ENCODE measurements around the gene SLC25A42. TPM values are rescaled to one million over a fixed set of nuclear protein-coding genes. Genes with fewer than 3 reads are reported as not detected.

Gene SLC25A42
- total RNA-seq, 1 experiment from 2014 or later, result 8.0 TPM

DNA sequence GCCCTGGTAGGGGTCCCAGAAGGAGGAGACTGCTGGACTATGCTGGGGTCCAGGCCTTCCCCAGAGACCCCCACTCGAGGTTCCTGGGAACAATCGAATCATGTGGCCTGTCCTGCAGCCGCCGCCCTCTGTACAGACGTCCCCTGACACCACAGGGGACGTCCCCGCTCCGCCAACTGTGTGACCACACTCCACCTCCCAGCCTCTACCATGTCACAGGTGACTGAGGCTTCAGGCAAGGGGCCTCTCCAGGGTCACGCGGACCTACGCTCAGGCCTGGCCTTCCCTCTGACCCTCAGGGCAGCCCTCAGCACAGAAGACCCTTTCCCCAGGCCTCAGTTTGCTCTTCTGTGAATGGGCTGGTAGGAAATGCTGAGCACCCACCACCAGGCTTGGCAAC is 87.6 kb downstream of the SLC25A42 start:
- no peak overlapping the region for H3K4me2 ChIP-seq (ENCODE audit: low read length)
- BruUV-seq (replicated peaks), result no TSS peak
- ChIA-PET CTCF (no interaction called here), POLR2A (ENCODE audit: unreplicated experiment) (no interaction called here)
- H2AFZ ChIP-seq (ENCODE audit: low read length), result no peak overlapping the region
- peaks cover 3% of the 10 kb centered on the region for H3K36me3 ChIP-seq (ENCODE audit: low read depth, low read length)
- no peaks in the 10 kb centered on the region for H3K79me2 ChIP-seq (ENCODE audit: low read length)
- H3K27me3 ChIP-seq (ENCODE audit: low read length), result no peaks in the 10 kb centered on the region
- intact Hi-C loops (cut with micrococcal nuclease), result no loop called here
- H3K9me3 ChIP-seq (ENCODE audit: low read length), result no peaks in the 10 kb centered on the region
- ATAC-seq (no peak), DNase-seq (no peak)
- H3K9ac ChIP-seq (ENCODE audit: low read length), result no peak overlapping the region
- TF ChIP-seq, protein P1, sequence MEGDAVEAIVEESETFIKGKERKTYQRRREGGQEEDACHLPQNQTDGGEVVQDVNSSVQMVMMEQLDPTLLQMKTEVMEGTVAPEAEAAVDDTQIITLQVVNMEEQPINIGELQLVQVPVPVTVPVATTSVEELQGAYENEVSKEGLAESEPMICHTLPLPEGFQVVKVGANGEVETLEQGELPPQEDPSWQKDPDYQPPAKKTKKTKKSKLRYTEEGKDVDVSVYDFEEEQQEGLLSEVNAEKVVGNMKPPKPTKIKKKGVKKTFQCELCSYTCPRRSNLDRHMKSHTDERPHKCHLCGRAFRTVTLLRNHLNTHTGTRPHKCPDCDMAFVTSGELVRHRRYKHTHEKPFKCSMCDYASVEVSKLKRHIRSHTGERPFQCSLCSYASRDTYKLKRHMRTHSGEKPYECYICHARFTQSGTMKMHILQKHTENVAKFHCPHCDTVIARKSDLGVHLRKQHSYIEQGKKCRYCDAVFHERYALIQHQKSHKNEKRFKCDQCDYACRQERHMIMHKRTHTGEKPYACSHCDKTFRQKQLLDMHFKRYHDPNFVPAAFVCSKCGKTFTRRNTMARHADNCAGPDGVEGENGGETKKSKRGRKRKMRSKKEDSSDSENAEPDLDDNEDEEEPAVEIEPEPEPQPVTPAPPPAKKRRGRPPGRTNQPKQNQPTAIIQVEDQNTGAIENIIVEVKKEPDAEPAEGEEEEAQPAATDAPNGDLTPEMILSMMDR (conservative IDR thresholded peaks at IDR 0.05; ENCODE audit: low read depth, low read length), result no peak
- H3K9me2 ChIP-seq (replicated peaks; ENCODE audit: low read length), result no peaks in the 10 kb centered on the region
- no peak overlapping the region for H3K27ac ChIP-seq (ENCODE audit: low read length)
- H3K4me3 ChIP-seq (ENCODE audit: low read length), result no peak overlapping the region
- no peaks in the 10 kb centered on the region for H3K4me1 ChIP-seq (ENCODE audit: insufficient read depth, low read length)
- H4K20me1 ChIP-seq (ENCODE audit: low read length), result no peaks in the 10 kb centered on the region
- no peaks in the 10 kb centered on the region for H3F3A ChIP-seq (ENCODE audit: low read length, unreplicated experiment)

DNA sequence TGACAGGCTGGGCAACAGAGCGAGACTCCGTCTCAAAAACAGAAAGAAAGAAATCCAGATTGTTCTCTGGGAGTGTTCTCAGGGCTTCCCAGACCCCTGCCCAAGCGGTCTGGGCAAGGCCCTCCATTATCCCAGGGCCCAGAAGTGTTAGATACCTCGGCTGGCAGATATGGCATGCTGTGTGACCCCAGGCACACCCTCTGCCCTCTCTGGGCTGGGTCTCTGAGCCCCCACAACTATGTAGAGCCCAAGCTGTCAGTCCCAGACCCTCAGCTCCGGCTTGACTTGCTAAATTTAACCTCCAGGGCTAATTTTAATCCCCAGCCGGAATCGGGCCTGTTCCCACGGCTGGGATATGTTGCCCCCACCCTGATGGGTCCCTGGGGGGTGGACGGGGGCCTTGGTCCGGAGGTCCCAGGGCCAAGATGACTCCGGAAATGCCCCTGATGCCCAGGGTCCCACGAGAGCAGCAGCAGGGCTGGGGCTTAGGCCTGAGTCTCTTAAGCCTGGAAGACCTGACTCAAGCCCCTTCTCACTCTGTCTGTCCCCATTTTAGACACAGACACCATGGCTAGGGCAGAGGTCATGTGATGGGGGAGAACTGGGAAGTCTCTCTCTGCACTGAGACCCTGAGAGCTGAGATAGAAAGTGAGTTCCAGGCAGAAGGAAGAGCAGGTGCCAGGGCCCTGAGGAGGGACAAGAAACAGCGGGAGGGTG is 89.0 kb downstream of the SLC25A42 start:
- Histone ChIP-seq H3K9me2 (replicated peaks; ENCODE audit: low read length) (no peaks in the 10 kb centered on the region), H3F3A (ENCODE audit: low read length, unreplicated experiment) (no peaks in the 10 kb centered on the region), H2AFZ (ENCODE audit: low read length) (no peak overlapping the region), H3K27me3 (ENCODE audit: low read length) (no peaks in the 10 kb centered on the region), H3K4me3 (ENCODE audit: low read length) (no peak overlapping the region), H4K20me1 (ENCODE audit: low read length) (no peaks in the 10 kb centered on the region), H3K36me3 (ENCODE audit: low read depth, low read length) (peaks cover 3% of the 10 kb centered on the region; the same call in 1 of the 2 replicates), H3K27ac (ENCODE audit: low read length) (no peak overlapping the region), H3K9me3 (ENCODE audit: low read length) (no peaks in the 10 kb centered on the region), H3K9ac (ENCODE audit: low read length) (no peak overlapping the region), H3K4me1 (ENCODE audit: insufficient read depth, low read length) (no peaks in the 10 kb centered on the region), H3K4me2 (ENCODE audit: low read length) (no peak overlapping the region), H3K79me2 (ENCODE audit: low read length) (no peaks in the 10 kb centered on the region)
- BruUV-seq (replicated peaks), result no TSS peak
- POLR2A ChIA-PET (ENCODE audit: unreplicated experiment), result no interaction called here
- intact Hi-C loops (cut with micrococcal nuclease), result no loop called here
- CTCF ChIA-PET, result no interaction called here
- ATAC-seq (no peak), DNase-seq (no peak)
- TF ChIP-seq EZH2phosphoT487 (IDR thresholded peaks at IDR 0.05; ENCODE audit: borderline replicate concordance, low read length) (no peak), EZH2 (IDR thresholded peaks at IDR 0.05; ENCODE audit: low read length, unreplicated experiment) (no peak)
- TF ChIP-seq, protein P1 (conservative IDR thresholded peaks at IDR 0.05; ENCODE audit: low read depth, low read length), result no peak

DNA sequence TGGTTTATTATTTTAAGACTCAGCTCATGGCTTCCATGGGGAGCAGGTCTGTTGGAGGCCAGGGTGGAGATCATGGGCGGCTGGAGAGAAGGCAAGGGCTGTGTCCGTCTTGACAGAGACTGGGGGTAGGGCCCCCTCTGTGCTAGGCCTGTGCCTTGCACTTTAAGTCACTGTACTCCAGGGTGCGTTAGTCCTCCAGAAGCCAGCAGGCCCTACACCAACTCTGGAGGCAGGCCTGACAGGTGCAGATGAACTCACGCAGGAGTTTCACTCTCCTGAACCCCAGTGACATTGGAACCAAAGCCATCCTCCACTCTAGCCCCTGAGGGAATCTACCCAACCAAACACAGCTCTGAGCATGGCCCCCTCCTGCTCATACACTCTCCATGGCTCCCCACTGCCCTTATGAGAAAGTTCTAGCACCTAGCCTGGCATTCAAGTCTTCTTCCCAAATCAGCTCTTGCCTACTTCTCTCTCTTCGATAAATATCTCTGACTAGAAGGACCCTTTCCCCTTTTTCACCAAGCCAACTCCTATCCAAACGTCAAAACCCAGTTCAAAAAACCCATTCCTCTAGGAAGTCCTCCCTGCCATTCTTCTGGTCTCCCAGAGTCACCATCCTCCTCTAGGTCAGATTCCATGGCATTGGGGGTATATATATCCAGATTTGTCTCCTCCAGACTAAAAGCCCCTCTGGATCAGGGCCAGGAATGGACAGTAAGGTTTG is 91.1 kb downstream of the SLC25A42 start:
- Histone ChIP-seq H3K79me2 (ENCODE audit: low read length) (no peaks in the 10 kb centered on the region), H3K4me3 (ENCODE audit: low read length) (no peak overlapping the region), H3K36me3 (ENCODE audit: low read depth, low read length) (no peaks in the 10 kb centered on the region), H3K27me3 (ENCODE audit: low read length) (no peaks in the 10 kb centered on the region), H3K4me1 (ENCODE audit: insufficient read depth, low read length) (no peaks in the 10 kb centered on the region), H3K9me3 (ENCODE audit: low read length) (no peaks in the 10 kb centered on the region), H3K27ac (ENCODE audit: low read length) (no peak overlapping the region), H2AFZ (ENCODE audit: low read length) (no peak overlapping the region), H3K9ac (ENCODE audit: low read length) (no peak overlapping the region), H3K9me2 (replicated peaks; ENCODE audit: low read length) (no peaks in the 10 kb centered on the region), H4K20me1 (ENCODE audit: low read length) (no peaks in the 10 kb centered on the region), H3K4me2 (ENCODE audit: low read length) (no peak overlapping the region), H3F3A (ENCODE audit: low read length, unreplicated experiment) (no peaks in the 10 kb centered on the region)
- no peak for DNase-seq
- CTCF ChIA-PET, result no interaction called here
- no peak for ATAC-seq
- no TSS peak for BruUV-seq (replicated peaks)
- intact Hi-C loops (cut with micrococcal nuclease), result no loop called here
- TF ChIP-seq, protein P1 (conservative IDR thresholded peaks at IDR 0.05; ENCODE audit: low read depth, low read length), result no peak
- no peak for TF ChIP-seq EZH2 (IDR thresholded peaks at IDR 0.05; ENCODE audit: low read length, unreplicated experiment)
- no peak for TF ChIP-seq EZH2phosphoT487 (IDR thresholded peaks at IDR 0.05; ENCODE audit: borderline replicate concordance, low read length)
- POLR2A ChIA-PET (ENCODE audit: unreplicated experiment), result no interaction called here
